Type B pancreatic cell (in vitro differentiated cells): Measurements from ENCODE around the gene AFTPH. TPM values are rescaled to one million over a fixed set of nuclear protein-coding genes. Genes with fewer than 3 reads are reported as not detected.

Experiments used
- DNase-seq: peaks from one replicate; pipeline ENCODE4 v3.0.0; 2021; ENCODE audit warnings: mixed read lengths; ENCODE audit not compliant: unreplicated experiment; ENCODE audit errors: extremely low spot score
- H3K27ac Mint-ChIP-seq: 2 replicates; pipeline ENCODE4 v1.8.0; 2021; ENCODE audit warnings: mild to moderate bottlenecking, mixed read lengths
- H3K27me3 Mint-ChIP-seq: 2 replicates; pipeline ENCODE4 v1.8.0; 2021; ENCODE audit warnings: mixed read lengths
- H3K36me3 Mint-ChIP-seq: 2 replicates; pipeline ENCODE4 v1.8.0; 2021; ENCODE audit warnings: mixed read lengths
- H3K4me1 Mint-ChIP-seq: one replicate; pipeline ENCODE4 v1.8.0; 2021; ENCODE audit warnings: mixed read lengths; ENCODE audit not compliant: unreplicated experiment
- H3K4me3 Mint-ChIP-seq: 2 replicates; pipeline ENCODE4 v1.8.0; 2021; ENCODE audit warnings: mild to moderate bottlenecking, mixed read lengths
- H3K9me3 Mint-ChIP-seq: 2 replicates; pipeline ENCODE4 v1.8.0; 2021; ENCODE audit warnings: mixed read lengths
- total RNA-seq: library from RNA; stranded (reverse); gene quantifications from 2 replicates; pipeline ENCODE4 v1.2.1, GENCODE V29; 2021; ENCODE audit warnings: low replicate concordance
- TF ChIP-seq, protein P1 (sequence below): fragments of 200-600 bp; sonication (generic); conservative IDR thresholded peaks from 2 replicates; pipeline ENCODE4 v1.5.0; 2021; ENCODE audit warnings: antibody characterized with exemption, mild to moderate bottlenecking

Gene AFTPH
- total RNA-seq, 1 donor from 2014 or later: 26.4 TPM

DNA sequence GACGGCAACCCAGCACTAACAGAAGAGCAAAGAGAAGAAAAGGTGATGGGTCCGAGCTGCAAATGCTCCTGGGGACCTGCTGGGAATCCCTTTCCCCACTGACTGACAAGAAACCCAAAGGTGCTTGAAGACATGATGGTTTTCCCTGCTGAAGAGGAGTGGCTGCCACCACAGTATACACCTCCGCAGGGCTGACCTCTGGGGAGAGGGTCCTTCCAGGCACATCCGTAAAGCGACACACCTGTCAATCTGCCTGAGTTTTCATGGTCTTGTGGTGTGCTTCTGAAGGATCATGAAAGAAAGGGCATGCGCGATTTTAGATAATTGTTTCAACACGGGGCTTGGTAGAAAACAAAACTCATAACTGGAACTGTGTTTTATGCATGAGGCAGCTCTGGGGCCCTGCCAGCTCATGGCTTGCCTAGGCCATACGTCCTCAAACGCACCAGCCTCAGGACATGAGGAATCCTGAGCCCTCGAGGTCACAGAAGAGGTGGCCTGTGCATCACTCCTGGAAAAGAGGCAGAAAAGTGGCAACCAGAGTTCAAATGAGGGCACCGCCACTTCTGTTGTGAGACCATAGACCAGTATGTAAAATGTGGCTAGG is 77.8 kb downstream of the AFTPH start:
- Mint-ChIP-seq H3K4me3 (no peak overlapping the region), H3K4me1 (peaks cover 29% of the 10 kb centered on the region), H3K9me3 (peaks cover 16% of the 10 kb centered on the region), H3K27ac (no peak overlapping the region), H3K27me3 (no peaks in the 10 kb centered on the region), H3K36me3 (no peaks in the 10 kb centered on the region)
- no peak for DNase-seq
- TF ChIP-seq, protein P1, sequence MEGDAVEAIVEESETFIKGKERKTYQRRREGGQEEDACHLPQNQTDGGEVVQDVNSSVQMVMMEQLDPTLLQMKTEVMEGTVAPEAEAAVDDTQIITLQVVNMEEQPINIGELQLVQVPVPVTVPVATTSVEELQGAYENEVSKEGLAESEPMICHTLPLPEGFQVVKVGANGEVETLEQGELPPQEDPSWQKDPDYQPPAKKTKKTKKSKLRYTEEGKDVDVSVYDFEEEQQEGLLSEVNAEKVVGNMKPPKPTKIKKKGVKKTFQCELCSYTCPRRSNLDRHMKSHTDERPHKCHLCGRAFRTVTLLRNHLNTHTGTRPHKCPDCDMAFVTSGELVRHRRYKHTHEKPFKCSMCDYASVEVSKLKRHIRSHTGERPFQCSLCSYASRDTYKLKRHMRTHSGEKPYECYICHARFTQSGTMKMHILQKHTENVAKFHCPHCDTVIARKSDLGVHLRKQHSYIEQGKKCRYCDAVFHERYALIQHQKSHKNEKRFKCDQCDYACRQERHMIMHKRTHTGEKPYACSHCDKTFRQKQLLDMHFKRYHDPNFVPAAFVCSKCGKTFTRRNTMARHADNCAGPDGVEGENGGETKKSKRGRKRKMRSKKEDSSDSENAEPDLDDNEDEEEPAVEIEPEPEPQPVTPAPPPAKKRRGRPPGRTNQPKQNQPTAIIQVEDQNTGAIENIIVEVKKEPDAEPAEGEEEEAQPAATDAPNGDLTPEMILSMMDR: no peak

DNA sequence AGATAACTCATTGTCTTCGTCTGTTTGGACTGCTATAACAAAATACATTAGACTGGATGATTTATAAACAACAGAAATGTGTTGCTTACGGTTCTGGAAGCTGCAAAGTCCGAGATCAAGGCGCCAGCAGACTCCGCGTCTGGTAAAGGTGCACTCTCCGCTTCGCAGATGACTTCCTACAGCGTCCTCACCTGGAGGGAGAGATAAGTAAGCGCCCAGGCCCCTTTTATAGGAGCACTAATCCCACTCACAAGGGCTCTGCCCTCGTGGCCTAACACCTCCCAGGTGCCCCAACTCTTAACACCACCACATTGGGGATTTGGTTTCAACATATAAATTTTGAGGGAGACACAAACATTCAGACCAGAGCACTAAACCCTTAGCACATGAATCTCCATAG is 78.3 kb downstream of the AFTPH start:
- Mint-ChIP-seq H3K27me3 (no peaks in the 10 kb centered on the region), H3K4me1 (peaks cover 30% of the 10 kb centered on the region), H3K4me3 (no peak overlapping the region)

GRCh38 chr2:64604155-64604554 is 80.0 kb downstream of the AFTPH start:
- Mint-ChIP-seq H3K9me3 (peaks cover 16% of the 10 kb centered on the region), H3K27ac (no peak overlapping the region), H3K36me3 (no peaks in the 10 kb centered on the region), H3K27me3 (no peaks in the 10 kb centered on the region), H3K4me1 (peaks cover 34% of the 10 kb centered on the region), H3K4me3 (no peak overlapping the region)
- DNase-seq: no peak
- TF ChIP-seq, protein P1: no peak

More for the DNA sequence above, 78.3 kb downstream of the AFTPH start:
- TF ChIP-seq, protein P1: no peak
- Mint-ChIP-seq H3K27ac (no peak overlapping the region), H3K9me3 (peaks cover 16% of the 10 kb centered on the region), H3K36me3 (no peaks in the 10 kb centered on the region)
- DNase-seq: no peak

DNA sequence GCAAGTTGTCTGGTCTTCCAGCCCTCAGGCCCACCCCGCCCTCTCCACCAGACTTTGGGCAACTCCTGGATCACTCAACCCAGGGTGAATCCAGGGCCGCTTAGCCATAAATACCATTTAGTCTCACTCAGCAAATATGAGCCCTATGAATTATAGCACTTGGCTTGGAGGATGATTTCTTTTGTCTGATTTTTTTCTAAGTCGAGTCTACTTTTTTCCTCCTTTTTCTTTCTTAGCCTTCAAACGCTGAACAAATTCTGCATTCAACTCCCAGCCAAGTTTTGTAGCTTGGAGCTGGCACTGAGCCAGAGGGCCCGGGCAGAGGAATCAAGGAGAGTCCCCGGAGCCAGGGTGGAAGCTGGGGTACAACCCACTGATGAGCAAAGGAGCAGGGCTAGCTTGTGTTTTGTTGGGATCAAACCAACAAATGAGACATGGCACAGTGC is 80.9 kb downstream of the AFTPH start:
- H3K27ac Mint-ChIP-seq: peak overlapping the region; percentile 40
- DNase-seq: no peak
- H3K4me1 Mint-ChIP-seq: peaks cover 34% of the 10 kb centered on the region
- H3K36me3 Mint-ChIP-seq: no peaks in the 10 kb centered on the region
- peaks cover 16% of the 10 kb centered on the region for H3K9me3 Mint-ChIP-seq
- TF ChIP-seq, protein P1: no peak
- no peaks in the 10 kb centered on the region for H3K27me3 Mint-ChIP-seq
- peak overlapping the region; percentile 37 for H3K4me3 Mint-ChIP-seq

DNA sequence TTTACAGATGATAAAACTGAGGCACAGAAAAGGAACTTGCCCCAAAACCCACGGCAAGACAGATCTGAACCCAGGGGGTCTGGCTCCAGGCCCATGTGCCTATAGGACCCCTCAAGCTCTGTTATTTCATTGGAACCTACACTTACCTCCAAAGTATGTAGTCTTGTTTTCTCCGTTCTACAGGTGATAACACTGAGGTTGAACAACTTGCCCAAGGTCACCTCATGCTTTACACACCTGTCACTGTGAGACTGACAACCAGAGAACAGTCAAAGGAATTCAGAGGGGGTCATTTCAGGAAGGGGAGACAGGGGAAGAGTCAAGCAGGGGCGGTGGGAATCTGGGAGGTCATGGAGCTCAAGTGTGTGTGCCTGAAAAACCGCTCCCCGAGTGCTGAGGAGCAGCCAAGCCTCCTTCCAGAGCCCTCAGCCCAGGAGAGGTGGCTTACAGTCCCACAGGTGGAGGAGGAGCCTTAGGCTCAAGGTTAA is 81.9 kb downstream of the AFTPH start:
- peak overlapping the region; percentile 51 for H3K27ac Mint-ChIP-seq
- DNase-seq: no peak
- TF ChIP-seq, protein P1: no peak

More for the DNA sequence above, 81.9 kb downstream of the AFTPH start:
- Mint-ChIP-seq H3K9me3 (peaks cover 16% of the 10 kb centered on the region), H3K4me3 (no peak overlapping the region), H3K36me3 (no peaks in the 10 kb centered on the region), H3K4me1 (peaks cover 32% of the 10 kb centered on the region), H3K27me3 (no peaks in the 10 kb centered on the region)
